ENCODE measurements around the gene GRM7.

GRM7 gene

GRCh38 chr3:7461202-7461825 is 600.4 kb downstream of the GRM7 start:
- Histone ChIP-seq H3K27me3 (ENCODE audit: control insufficient read depth in 1 of 2, insufficient read depth in 2 of 2, low read length in 2 of 2) (no peaks in the 10 kb centered on the region), H3K27ac (ENCODE audit: low read length) (no peak overlapping the region), H3K4me3 (ENCODE audit: low read length in 2 of 2) (no peak overlapping the region), H3K9me3 (ENCODE audit: control insufficient read depth in 2 of 2, low read length in 2 of 2) (no peaks in the 10 kb centered on the region), H3K4me1 (ENCODE audit: control insufficient read depth, insufficient read depth, low read length) (no peaks in the 10 kb centered on the region), H3K9ac (ENCODE audit: low read length in 2 of 2) (no peak overlapping the region), H3K36me3 (ENCODE audit: control insufficient read depth in 2 of 2, insufficient read depth in 2 of 2, low read length in 2 of 2) (no peaks in the 10 kb centered on the region)

GRCh38 chr3:7469866-7470265 is 609.0 kb downstream of the GRM7 start:
- no peaks in the 10 kb centered on the region for H3K4me1 ChIP-seq (ENCODE audit: control insufficient read depth, insufficient read depth, low read length)
- H3K4me3 ChIP-seq (ENCODE audit: low read length in 2 of 2) = no peak overlapping the region
- H3K36me3 ChIP-seq (ENCODE audit: control insufficient read depth in 2 of 2, insufficient read depth in 2 of 2, low read length in 2 of 2) = no peaks in the 10 kb centered on the region
- no peaks in the 10 kb centered on the region for H3K9me3 ChIP-seq (ENCODE audit: control insufficient read depth in 2 of 2, low read length in 2 of 2)
- H3K27ac ChIP-seq (ENCODE audit: low read length) = no peak overlapping the region
- no peaks in the 10 kb centered on the region for H3K27me3 ChIP-seq (ENCODE audit: control insufficient read depth in 1 of 2, insufficient read depth in 2 of 2, low read length in 2 of 2)
- no peak overlapping the region for H3K9ac ChIP-seq (ENCODE audit: low read length in 2 of 2)

- no peak overlapping the region for H3K9ac ChIP-seq (ENCODE audit: low read length in 2 of 2)
- H3K27me3 ChIP-seq (ENCODE audit: control insufficient read depth in 1 of 2, insufficient read depth in 2 of 2, low read length in 2 of 2) = no peaks in the 10 kb centered on the region
- H3K4me1 ChIP-seq (ENCODE audit: control insufficient read depth, insufficient read depth, low read length) = no peaks in the 10 kb centered on the region
- H3K9me3 ChIP-seq (ENCODE audit: control insufficient read depth in 2 of 2, low read length in 2 of 2) = peaks cover 0 to 3% of the 10 kb centered on the region in 2 donors
- H3K36me3 ChIP-seq (ENCODE audit: control insufficient read depth in 2 of 2, insufficient read depth in 2 of 2, low read length in 2 of 2) = no peaks in the 10 kb centered on the region
- H3K4me3 ChIP-seq (ENCODE audit: low read length in 2 of 2) = no peak overlapping the region
- no peak overlapping the region for H3K27ac ChIP-seq (ENCODE audit: low read length)
Measured at GRCh38 chr3:7484636-7485035, 623.7 kb downstream of the GRM7 start.

GRCh38 chr3:7487763-7488162 is 626.8 kb downstream of the GRM7 start:
- H3K9me3 ChIP-seq (ENCODE audit: control insufficient read depth in 2 of 2, low read length in 2 of 2) = peaks cover 0 to 3% of the 10 kb centered on the region in 2 donors
- H3K4me3 ChIP-seq (ENCODE audit: low read length in 2 of 2) = no peak overlapping the region
- no peaks in the 10 kb centered on the region for H3K27me3 ChIP-seq (ENCODE audit: control insufficient read depth in 1 of 2, insufficient read depth in 2 of 2, low read length in 2 of 2)
- no peaks in the 10 kb centered on the region for H3K36me3 ChIP-seq (ENCODE audit: control insufficient read depth in 2 of 2, insufficient read depth in 2 of 2, low read length in 2 of 2)
- H3K27ac ChIP-seq (ENCODE audit: low read length) = no peak overlapping the region
- H3K9ac ChIP-seq (ENCODE audit: low read length in 2 of 2) = no peak overlapping the region
- H3K4me1 ChIP-seq (ENCODE audit: control insufficient read depth, insufficient read depth, low read length) = no peaks in the 10 kb centered on the region

- H3K9ac ChIP-seq (ENCODE audit: low read length in 2 of 2) = no peak overlapping the region
- no peaks in the 10 kb centered on the region for H3K27me3 ChIP-seq (ENCODE audit: control insufficient read depth in 1 of 2, insufficient read depth in 2 of 2, low read length in 2 of 2)
- peaks cover 0 to 3% of the 10 kb centered on the region in 2 donors for H3K9me3 ChIP-seq (ENCODE audit: control insufficient read depth in 2 of 2, low read length in 2 of 2)
- no peak overlapping the region for H3K4me3 ChIP-seq (ENCODE audit: low read length in 2 of 2)
- H3K27ac ChIP-seq (ENCODE audit: low read length) = no peak overlapping the region
- H3K36me3 ChIP-seq (ENCODE audit: control insufficient read depth in 2 of 2, insufficient read depth in 2 of 2, low read length in 2 of 2) = no peaks in the 10 kb centered on the region
- no peaks in the 10 kb centered on the region for H3K4me1 ChIP-seq (ENCODE audit: control insufficient read depth, insufficient read depth, low read length)
Measured at GRCh38 chr3:7489417-7489816, 628.5 kb downstream of the GRM7 start.

- H3K9ac ChIP-seq (ENCODE audit: low read length in 2 of 2) = no peak overlapping the region
- no peak overlapping the region for H3K4me3 ChIP-seq (ENCODE audit: low read length in 2 of 2)
- no peak overlapping the region for H3K27ac ChIP-seq (ENCODE audit: low read length)
- no peaks in the 10 kb centered on the region for H3K36me3 ChIP-seq (ENCODE audit: control insufficient read depth in 2 of 2, insufficient read depth in 2 of 2, low read length in 2 of 2)
- peaks cover 0 to 2% of the 10 kb centered on the region in 2 donors for H3K9me3 ChIP-seq (ENCODE audit: control insufficient read depth in 2 of 2, low read length in 2 of 2)
- no peaks in the 10 kb centered on the region for H3K4me1 ChIP-seq (ENCODE audit: control insufficient read depth, insufficient read depth, low read length)
- H3K27me3 ChIP-seq (ENCODE audit: control insufficient read depth in 1 of 2, insufficient read depth in 2 of 2, low read length in 2 of 2) = no peaks in the 10 kb centered on the region
Measured at GRCh38 chr3:7498715-7499114, 637.8 kb downstream of the GRM7 start.

GRCh38 chr3:7503431-7503830 is 642.5 kb downstream of the GRM7 start:
- no peak overlapping the region for H3K9ac ChIP-seq (ENCODE audit: low read length in 2 of 2)
- no peaks in the 10 kb centered on the region for H3K9me3 ChIP-seq (ENCODE audit: control insufficient read depth in 2 of 2, low read length in 2 of 2)
- no peak overlapping the region for H3K4me3 ChIP-seq (ENCODE audit: low read length in 2 of 2)
- no peaks in the 10 kb centered on the region for H3K36me3 ChIP-seq (ENCODE audit: control insufficient read depth in 2 of 2, insufficient read depth in 2 of 2, low read length in 2 of 2)
- no peaks in the 10 kb centered on the region for H3K4me1 ChIP-seq (ENCODE audit: control insufficient read depth, insufficient read depth, low read length)
- no peak overlapping the region for H3K27ac ChIP-seq (ENCODE audit: low read length)
- no peaks in the 10 kb centered on the region for H3K27me3 ChIP-seq (ENCODE audit: control insufficient read depth in 1 of 2, insufficient read depth in 2 of 2, low read length in 2 of 2)

- Histone ChIP-seq H3K9ac (ENCODE audit: low read length in 2 of 2) (no peak overlapping the region), H3K27me3 (ENCODE audit: control insufficient read depth in 1 of 2, insufficient read depth in 2 of 2, low read length in 2 of 2) (no peaks in the 10 kb centered on the region), H3K27ac (ENCODE audit: low read length) (no peak overlapping the region)
Measured at GRCh38 chr3:7504886-7505775, 644.2 kb downstream of the GRM7 start.

GRCh38 chr3:7506606-7507180 is 645.8 kb downstream of the GRM7 start:
- no peak overlapping the region for H3K9ac ChIP-seq (ENCODE audit: low read length in 2 of 2)
- H3K27ac ChIP-seq (ENCODE audit: low read length) = no peak overlapping the region
- H3K36me3 ChIP-seq (ENCODE audit: control insufficient read depth in 2 of 2, insufficient read depth in 2 of 2, low read length in 2 of 2) = no peaks in the 10 kb centered on the region
- H3K4me3 ChIP-seq (ENCODE audit: low read length in 2 of 2) = no peak overlapping the region
- no peaks in the 10 kb centered on the region for H3K27me3 ChIP-seq (ENCODE audit: control insufficient read depth in 1 of 2, insufficient read depth in 2 of 2, low read length in 2 of 2)
- H3K9me3 ChIP-seq (ENCODE audit: control insufficient read depth in 2 of 2, low read length in 2 of 2) = no peaks in the 10 kb centered on the region
- no peaks in the 10 kb centered on the region for H3K4me1 ChIP-seq (ENCODE audit: control insufficient read depth, insufficient read depth, low read length)

More at GRCh38 chr3:7504886-7505775, 644.2 kb downstream of the GRM7 start:
- H3K9me3 ChIP-seq (ENCODE audit: control insufficient read depth in 2 of 2, low read length in 2 of 2) = no peaks in the 10 kb centered on the region
- no peaks in the 10 kb centered on the region for H3K36me3 ChIP-seq (ENCODE audit: control insufficient read depth in 2 of 2, insufficient read depth in 2 of 2, low read length in 2 of 2)
- H3K4me1 ChIP-seq (ENCODE audit: control insufficient read depth, insufficient read depth, low read length) = no peaks in the 10 kb centered on the region
- no peak overlapping the region for H3K4me3 ChIP-seq (ENCODE audit: low read length in 2 of 2)

- H3K4me1 ChIP-seq (ENCODE audit: control insufficient read depth, insufficient read depth, low read length) = no peaks in the 10 kb centered on the region
- no peak overlapping the region for H3K4me3 ChIP-seq (ENCODE audit: low read length in 2 of 2)
Measured at GRCh38 chr3:7508821-7509220, 647.9 kb downstream of the GRM7 start.

More at GRCh38 chr3:7508821-7509220, 647.9 kb downstream of the GRM7 start:
- Histone ChIP-seq H3K27me3 (ENCODE audit: control insufficient read depth in 1 of 2, insufficient read depth in 2 of 2, low read length in 2 of 2) (no peaks in the 10 kb centered on the region), H3K27ac (ENCODE audit: low read length) (no peak overlapping the region), H3K9ac (ENCODE audit: low read length in 2 of 2) (no peak overlapping the region), H3K9me3 (ENCODE audit: control insufficient read depth in 2 of 2, low read length in 2 of 2) (no peaks in the 10 kb centered on the region), H3K36me3 (ENCODE audit: control insufficient read depth in 2 of 2, insufficient read depth in 2 of 2, low read length in 2 of 2) (no peaks in the 10 kb centered on the region)
